Activated naive CD4-positive, alpha-beta T cell (primary cell): ENCODE measurements around the gene PRRC2B.
"Not testable (repeated sequence)": the region's sequence is repeated elsewhere in the genome, so short reads cannot be mapped to it uniquely, and the experiment has no call there.

ENCODE experiments used
- DNase-seq, 4 experiments: peaks; one replicate each; lab custom pipeline; 2025; lab: John Stamatoyannopoulos, UW

The PRRC2B gene

DNA sequence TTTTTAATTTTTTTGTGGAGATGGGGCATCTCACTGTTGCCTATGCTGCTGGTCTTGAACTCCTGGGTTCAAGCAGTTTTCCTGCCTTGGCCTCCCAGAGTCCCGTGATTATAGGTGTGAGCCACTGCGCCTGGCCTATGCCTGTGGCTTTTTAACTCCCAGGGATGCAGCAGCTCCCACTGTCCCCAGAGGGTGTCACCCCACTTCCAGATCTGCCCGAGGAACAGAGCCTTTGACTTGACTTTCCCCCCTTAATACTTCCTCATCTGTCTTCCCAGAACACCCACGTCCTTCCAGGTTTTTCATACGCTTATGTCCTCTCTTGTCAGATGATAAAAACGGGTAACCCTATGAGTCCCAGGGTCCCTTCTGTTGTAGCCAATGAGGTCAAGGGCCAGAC is 7.6 kb upstream of the PRRC2B start:
- DNase-seq: no peak

DNA sequence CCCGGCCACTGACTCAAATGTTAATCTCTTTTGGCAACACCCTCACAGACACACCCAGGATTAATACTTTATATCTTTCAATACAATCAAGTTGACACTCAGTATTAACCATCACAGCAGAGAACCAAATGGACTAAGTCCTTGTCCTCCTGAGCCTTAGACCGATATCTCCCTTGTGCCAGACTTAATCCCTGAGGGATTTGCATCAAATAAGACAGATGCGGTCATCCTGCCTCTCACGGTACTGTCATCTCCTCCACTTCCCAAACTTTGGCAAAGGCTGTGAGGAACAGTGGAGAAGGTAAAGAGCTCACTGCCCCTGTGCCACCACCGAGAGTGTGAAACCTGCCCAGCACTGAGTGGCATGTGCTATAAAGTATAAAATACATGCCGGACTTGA is 6.5 kb upstream of the PRRC2B start:
- no peak for DNase-seq

DNA sequence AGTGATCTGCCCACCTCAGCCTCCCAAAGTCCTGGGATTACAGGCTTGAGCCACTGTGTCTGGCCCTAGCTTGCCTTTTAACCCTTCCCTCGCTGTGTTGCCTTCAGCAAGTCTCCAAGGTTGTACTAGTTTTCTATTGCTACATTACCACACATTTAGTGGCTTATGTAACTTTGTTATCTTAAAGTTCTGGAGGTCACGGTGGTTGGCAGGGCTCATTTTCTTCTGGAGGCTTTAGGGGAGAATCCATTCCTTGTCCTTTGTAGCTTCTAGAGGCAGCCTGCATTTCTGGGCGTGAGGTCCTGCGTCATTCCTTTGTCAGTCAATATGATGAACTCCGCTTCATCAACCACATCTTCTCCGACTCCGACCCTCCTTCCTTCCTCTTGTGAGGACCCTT is 2.9 kb upstream of the PRRC2B start:
- DNase-seq: no peak

DNA sequence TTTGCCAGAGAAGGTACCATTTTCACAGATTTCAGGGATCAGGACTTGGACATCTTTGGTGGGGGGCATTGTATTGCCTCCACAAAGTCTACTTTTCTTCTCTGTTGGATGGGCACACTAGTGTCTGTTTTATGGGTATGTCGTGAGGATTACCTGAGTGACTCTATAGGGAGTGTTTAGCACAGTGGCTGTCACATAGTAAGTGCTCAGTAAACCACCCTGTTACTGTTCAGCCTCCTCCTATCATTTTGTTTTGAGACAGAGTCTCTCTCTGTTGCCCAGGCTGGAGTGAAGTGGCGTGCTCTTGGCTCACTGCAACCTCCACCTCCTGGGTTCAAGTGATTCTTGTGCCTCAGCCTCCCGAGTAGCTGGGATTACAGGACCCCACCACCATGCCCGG is 2.4 kb upstream of the PRRC2B start:
- DNase-seq: no peak

DNA sequence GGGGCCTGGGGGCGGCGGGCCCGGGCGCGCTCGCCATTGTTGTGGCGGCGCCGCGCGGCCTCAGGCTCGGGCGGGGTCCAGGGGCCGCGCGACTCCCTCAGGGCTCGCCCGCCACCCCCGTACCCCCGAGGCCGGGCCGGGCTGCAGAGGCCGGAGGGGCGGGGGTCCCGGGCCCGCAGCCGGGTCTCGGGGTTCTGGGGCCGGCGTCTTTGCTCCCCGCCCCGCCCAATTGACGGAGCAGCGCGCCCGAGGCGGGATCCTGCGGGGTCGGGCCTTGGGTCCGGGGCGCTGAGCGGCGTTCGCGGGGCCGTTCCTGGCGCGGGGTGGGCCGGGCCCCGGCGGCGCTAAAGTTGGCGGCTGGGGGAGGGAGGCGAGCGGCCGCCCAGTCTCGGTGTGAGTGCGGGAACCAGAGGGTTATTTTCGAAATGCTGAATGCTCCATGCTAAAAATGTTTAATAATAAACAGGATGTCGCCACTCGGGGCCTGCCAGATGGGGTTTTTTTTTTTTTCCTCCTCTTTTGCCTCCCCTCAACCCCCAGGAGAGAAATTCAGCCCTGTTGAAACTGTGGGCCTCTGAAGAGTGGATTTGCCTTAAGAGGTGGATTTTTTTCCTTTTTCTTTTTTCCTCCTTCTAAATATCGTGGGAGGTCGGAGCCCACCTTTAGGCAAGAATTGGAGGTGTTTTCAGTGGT is 724 bp downstream of the PRRC2B start:
- peak in 3 of 4 experiments; percentile 23 to 47 (median 32) for DNase-seq

DNA sequence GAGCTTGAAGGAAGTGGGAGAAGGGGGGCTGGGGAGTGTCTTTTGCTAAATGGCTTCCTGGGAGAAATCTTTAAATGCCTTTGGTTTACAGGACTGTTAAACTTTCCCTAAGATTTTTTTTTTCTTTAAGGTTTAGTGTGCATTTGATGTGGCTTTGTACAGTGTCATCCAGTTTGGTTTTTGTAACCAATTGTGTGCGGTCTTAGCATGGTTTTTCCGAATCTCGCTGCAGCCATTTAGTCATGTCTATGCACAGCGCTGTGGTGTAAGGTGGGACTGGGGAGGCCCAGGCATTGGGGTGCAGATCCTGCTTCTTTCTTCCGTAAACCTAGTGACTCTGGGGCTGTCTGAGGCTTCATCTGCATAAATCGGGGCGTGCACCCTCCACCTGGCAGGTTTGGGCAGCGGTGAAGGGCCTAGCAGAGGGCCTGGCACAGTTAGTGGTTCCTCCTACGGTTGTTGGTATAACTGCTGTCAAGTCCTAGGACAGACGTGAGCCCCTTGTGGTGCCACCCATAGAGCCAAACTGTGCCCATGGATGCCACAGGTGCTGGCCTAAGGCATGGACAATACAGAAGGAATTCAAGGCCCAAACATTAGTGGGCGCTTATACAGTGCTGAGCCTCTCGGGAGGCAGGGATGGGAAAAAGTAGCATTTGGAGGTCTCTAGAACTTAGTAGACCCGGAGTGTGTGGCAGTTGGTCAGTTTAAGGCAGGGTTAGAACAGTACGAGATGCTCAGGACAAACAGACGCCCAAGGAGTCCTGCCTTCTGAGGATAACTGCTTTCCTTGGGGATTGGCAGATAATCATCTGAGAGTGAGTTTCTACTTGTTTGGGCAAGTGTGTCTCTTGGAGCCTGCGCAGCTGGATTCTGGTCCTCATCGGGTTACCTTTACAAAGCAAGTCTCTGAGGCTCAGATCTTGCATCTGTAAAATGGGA is 1.5 kb downstream of the PRRC2B start:
- DNase-seq: peak; percentile 18 to 53 (median 38)

DNA sequence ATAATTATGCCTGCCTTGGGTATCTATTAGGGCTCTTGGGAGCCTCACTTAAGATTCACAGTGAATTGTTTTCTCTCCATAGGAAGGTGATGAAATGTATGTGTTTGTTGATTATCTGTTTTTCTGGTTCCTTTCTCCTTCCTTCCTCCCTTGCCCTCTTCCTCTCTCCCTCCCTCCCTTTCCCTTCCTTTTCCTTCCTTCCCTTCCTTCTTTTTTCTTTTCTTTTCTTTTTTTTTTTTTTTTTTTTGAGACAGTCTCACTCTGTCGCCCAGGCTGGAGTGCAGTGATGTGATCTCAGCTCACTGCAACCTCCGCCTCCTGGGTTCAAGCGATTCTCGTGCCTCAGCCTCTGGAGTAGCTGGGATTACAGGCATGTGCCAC is 2.2 kb downstream of the PRRC2B start:
- DNase-seq: not testable (repeated sequence)

DNA sequence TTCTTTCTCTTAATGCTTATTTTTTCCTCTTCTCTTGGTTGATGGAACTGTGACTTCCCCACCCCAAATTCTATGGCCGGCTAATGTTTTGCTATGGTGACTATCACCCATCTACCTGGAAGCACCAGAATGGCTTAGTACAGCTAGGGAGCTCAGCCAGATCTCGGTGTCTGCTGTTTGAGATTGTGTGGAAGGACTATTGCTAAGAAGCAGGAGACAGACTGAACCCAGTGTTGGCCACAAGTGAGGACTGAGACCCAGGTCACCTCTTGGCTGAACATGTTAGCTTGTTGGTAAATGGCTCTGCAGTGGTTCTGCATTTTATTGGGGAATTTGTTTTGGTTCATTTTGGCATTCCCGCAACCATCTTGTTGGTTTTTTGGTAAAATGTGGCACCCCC is 2.7 kb downstream of the PRRC2B start:
- DNase-seq: no peak

DNA sequence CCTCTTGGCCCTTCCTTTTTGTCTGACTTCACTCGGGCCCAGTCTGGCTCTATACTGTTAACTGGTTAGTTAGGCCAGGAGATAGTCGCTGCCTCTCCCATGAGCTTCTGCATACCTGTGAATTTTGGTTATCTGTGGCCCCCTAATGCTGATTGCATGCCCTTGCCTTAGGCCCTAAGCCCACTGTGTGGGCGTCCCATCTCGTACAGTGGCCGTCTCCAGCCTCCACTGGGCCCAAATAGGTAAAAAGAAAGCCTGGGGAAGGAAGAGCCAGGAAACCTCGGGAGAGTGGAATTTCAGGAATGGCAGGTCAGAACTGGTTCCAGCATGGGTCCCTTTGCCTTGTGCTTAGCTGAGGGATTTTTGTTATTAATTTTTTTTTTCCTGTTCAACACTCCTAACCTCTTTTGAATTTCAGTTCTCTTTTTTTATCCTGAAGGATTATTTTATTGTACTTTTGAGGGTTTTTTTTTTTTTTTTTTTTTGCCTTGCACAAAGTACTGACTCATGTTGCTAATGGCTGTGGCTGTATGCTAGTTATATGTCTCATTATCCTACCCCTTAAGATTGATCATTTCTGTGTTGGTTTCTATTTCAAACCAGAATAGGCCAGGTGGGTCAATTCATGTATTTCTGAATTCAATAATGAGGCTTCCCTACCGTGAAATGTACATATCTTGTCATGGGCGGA is 3.4 kb downstream of the PRRC2B start:
- DNase-seq: no peak

DNA sequence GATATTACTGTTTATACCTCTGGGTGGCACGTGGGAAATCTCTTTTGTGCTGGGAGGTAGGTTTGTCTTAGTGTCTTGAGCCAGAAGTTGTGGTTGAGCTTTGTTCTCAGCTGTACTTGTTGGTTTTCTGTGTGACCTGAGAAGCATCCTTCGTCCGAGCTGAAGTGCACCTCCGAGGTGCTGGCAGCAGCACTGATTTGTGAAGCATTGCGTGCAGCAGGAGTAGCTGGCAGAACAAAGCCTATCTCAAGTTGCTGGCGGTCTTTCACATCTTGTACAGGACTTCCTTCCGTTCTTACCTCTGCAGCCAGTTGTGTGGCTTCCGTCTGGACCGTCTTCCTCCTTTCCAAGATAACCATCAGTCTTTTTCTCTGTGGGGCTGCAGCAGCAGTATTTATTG is 4.3 kb downstream of the PRRC2B start:
- peak in 2 of 4 experiments; percentile 34 to 39 for DNase-seq

DNA sequence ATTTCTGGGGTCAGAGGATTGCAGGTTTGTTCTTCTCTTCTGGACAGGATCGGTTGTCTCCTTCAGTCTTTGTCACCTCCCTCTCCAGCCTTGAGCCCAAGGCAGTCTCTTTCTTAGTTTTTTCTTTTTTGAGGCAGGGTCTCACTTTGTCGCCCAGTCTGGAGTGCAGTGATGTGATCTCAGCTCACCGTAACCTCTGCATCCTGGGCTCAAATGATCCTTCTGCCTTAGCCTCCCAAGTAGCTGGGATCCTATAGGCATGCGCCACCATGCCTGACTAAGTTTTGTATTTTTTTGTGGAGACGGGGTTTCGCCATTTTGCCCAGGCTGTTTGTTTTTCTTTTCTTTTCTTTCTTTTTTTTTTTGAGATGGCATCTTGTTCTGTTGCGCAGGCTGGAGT is 6.1 kb downstream of the PRRC2B start:
- DNase-seq: no peak

DNA sequence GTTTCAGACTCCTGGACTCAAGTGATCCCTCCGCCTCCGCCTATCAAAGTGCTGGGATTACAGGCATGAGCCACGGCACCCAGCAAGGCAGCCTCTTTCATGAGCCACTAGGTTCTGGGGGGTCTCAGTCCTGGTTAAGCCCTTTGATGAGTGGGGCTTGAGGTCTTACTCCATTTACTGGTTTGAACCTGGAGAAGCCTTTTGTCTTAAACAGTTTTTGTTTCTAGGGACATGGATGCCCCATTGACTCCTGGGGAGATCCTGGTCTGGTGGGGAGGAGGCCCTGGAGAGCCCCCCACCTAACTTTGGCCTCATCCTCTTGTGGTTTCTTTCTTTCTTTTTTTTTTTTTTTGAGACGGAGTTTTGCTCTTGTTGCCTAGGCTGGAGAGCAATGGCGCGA is 6.7 kb downstream of the PRRC2B start:
- DNase-seq: no peak

DNA sequence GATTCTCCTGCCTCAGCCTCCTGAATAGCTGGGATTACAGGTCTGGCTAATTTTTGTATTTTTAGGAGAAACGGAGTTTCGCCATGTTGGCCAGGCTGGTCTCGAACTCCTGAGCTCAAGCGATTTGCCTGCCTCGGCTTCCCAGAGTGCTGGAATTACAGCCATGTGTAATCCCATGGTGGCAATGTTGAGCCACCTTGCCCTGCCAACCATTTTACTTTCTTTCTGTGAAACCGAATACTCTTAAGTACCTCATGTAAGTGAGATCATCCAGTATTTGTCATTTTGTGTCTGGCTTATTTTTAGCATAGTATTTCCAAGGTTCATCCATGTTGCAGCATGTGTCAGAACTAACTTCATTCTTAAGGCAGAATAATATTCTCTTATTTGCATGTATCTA is 8.2 kb downstream of the PRRC2B start:
- DNase-seq: no peak

DNA sequence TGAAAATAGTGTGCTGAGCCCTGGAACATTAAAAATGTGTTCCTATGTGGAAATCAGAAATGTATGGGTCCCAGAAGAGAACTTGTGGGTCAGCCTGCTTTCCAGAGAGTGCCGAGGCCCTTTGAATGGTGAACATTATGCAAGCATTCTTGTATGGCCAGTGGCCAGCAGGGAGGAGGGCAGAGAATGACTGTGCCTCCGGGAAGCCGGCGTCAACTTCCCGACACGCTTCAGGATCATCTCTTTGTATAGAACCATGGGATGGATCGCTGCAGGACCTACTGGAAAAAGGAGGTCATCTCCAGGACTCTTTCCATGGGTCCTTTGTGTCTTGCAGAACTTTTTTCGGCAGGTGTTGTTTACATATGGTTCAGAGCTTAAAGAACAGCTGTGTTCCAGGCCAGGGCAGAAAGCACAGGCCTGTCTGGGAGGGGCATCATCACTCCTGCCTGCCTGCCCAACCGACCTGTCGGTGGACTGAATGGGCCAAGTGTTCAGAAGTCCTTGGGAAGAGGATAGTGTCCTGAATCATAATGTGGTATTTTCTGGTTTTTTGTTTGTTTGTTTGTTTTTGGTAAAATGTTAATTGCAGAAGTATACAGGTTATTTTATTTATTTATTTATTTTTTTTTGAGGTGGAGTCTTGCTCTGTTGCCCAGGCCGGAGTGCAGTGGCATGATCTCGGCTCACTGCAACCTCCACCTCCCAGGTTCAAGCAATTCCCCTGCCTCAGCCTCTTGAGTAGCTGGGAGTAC is 9.0 kb downstream of the PRRC2B start:
- no peak for DNase-seq

DNA sequence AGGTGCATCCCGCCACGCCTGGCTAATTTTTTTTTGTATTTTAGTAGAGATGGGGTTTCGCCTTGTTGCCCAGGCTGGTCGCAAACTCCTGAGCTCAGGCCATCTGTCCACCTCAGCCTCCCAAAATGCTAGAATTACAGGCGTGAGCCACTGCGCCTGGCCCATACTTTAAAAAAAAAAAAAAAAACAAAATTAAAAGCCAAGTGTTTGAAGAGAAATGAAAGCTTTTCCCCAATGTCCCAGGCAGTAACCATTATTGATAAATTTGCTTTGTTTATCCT is 9.5 kb downstream of the PRRC2B start:
- DNase-seq: no peak

DNA sequence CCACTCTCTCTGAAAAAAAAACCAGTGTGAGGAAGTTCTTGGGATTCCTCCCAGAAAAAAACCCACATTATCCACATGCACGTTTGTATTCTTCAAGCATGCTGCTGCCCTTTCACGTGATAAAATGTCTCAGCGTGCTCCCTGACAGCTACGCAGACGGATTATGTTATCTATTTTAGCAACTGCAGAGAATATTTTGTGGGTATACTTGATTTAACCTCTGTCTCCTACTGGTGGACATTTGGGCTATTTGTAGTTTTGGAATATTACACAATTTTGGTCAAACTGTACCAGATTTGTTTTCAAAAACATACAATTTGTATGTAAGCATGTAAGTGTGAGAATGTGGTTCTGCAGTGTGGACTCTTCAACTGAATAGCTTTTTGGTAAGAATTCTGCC is 10.7 kb downstream of the PRRC2B start:
- DNase-seq: no peak

DNA sequence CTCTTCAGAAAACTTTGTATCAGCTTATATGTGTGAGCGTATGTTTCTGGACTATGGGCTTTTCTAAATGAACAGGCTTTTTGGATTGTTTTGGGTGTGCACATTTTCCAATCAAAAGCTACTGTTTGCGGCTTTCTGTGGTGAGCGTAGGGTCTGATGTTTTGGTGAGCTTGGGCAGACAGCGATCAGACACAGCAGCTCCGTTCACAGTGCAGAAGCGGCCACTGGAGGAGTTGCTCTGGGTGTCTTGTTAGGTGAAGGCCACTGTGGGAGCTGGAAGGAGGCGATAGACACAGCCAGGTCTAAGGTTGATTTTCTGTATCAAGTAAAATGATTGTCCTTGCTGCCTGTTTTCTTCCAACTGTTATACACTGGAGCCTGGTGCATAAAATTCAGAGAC is 11.1 kb downstream of the PRRC2B start:
- DNase-seq: no peak

DNA sequence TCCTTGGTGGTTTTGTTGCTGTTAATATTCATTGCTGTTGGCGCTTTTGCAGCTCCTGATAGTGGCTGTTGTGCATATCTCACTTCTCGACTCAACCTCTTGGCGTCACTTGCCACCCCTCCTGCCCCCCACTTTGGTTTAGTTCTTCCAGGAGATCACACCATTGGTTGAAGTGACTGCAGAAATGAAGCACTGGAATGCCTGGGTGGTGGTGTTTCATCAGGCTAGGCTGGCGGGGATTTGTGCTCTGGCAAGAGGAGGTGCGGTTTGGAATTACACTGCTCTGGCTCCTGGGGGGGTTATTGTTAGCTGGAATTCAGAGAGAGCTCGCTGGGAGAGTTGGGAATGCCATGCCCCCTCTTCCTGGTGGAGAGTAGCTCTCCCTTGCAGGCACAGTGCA is 11.5 kb downstream of the PRRC2B start:
- DNase-seq: no peak

DNA sequence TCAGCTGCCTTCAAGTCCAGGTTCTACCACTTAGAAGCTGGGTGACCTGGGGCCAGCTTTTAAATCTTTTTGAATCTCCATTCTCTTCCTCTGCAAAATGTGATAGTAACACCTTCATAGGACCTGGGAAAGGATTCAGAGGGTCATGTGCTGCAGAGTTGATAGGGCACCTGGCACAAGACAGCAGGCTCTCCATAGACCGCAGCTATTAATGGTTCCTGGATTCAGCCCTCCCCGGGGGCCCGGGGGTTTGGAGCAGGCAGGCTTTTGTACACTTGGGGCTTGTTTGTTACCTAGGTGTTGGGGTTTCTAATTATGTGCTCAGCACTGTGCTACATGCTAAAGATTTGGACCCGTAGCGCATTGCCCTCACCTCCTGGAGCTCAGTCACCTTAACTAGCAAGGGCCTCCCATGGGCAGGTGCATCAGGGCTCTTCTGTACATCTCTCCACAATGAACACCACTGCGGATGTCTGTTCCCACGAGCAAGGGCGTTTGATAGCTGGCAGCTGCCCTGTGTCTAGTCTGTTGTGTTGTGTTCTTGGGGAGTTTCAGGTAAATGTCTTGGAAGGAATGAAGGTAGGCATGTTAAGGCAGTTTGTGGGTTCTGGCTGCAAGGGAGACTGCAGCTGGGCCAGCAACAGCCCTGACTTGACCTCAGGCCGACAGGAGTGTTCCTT is 12.1 kb downstream of the PRRC2B start:
- no peak for DNase-seq

DNA sequence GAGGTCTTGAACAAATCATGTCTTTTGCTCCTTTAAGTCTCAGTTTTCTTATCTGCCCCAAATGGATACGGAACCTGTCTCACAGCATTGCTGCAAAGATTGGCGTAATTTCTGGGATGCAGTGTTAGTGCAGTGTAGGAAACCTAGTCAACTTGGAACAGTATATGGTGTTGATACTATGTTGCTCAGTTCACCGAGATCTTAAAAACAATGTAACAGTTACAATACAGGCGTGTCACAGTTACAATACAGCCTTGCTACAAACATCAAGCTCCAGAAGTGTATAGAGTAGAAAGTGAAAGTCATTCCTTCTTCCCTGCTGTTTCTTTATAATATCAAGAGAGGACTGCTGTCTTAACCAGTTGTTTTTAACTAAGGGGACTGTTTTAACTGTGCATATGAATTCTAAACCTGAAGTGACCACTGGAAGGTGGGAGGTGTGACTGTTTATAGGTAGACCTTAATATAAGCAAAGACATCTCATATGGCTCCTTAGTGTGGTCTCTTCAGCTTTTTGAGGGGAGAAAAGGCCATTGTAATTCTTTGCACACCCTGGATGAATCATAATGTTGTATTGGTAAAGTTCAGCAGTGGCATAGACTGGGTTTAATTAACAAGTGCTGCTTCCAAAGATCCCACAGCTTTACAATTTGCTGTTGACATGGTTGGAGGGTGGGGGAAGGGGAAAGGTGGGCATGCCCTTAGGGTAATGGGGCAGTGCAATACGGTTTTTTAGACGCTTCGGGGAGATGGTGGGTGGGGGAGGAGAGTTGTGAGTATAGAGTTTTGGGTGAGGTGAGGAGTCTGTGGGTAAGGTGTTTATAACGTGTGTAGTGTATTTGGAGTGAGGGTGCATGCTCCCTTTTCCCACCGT is 12.9 kb downstream of the PRRC2B start:
- DNase-seq: no peak

DNA sequence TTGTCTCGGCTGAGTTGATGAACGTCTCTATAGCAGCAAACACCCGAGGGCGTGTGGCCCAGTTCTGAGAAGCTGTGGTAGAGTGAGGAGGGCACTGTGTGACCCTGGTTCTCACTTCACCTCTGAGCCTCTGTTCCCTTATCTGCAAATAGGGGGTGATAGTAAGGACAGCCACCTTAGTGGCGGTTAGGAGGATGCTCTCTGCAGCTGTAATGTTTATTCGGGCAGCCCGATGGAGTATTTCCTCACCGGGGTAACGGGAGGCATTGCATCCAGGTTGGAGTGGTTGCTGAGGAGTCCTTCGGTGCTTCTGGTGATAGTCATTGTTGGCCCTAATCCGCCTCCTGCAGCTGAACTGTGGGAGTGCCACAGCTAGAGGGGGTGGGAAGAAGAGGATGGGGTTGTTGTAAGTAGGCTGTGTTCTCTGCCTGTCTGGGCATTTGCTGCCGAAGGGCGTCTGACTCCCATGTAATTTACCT is 13.9 kb downstream of the PRRC2B start:
- DNase-seq: peak in 1 of 4 experiments; percentile 28
